ENCODE data around the gene LPCAT1.

GRCh38 chr5:1448511-1449011, 75.2 kb downstream of the LPCAT1 start:
- TF ChIP-seq, protein P1, sequence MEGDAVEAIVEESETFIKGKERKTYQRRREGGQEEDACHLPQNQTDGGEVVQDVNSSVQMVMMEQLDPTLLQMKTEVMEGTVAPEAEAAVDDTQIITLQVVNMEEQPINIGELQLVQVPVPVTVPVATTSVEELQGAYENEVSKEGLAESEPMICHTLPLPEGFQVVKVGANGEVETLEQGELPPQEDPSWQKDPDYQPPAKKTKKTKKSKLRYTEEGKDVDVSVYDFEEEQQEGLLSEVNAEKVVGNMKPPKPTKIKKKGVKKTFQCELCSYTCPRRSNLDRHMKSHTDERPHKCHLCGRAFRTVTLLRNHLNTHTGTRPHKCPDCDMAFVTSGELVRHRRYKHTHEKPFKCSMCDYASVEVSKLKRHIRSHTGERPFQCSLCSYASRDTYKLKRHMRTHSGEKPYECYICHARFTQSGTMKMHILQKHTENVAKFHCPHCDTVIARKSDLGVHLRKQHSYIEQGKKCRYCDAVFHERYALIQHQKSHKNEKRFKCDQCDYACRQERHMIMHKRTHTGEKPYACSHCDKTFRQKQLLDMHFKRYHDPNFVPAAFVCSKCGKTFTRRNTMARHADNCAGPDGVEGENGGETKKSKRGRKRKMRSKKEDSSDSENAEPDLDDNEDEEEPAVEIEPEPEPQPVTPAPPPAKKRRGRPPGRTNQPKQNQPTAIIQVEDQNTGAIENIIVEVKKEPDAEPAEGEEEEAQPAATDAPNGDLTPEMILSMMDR (IDR thresholded peaks at IDR 0.05): no peak
- TF ChIP-seq POLR2A (IDR thresholded peaks at IDR 0.05): no peak

All from testis (tissue), 2 donors.